Lower lobe of right lung (tissue), 2 donors: ENCODE results near the gene LARP6. TPM values are rescaled to one million over a fixed set of nuclear protein-coding genes. Genes with fewer than 3 reads are reported as not detected.
A peak's percentile ranks its signal among the peaks of the same experiment; 100 is the strongest.

Source experiments
- ATAC-seq, 2 donors: fragments of 200-7000 bp; cut with Tn5 transposase; one replicate each; pipeline ENCODE4 v1.9.1; 2020 to 2022; ENCODE audit warnings: mild to moderate bottlenecking in 2 of 2, moderate library complexity in 2 of 2
- DNase-seq: peaks from one replicate; pipeline ENCODE4 v3.0.0-alpha.2; 2020
- H3K27ac ChIP-seq: fragments of 200-600 bp; one replicate; pipeline ENCODE4 v1.8.0; 2022
- H3K27me3 ChIP-seq: fragments of 200-600 bp; one replicate; pipeline ENCODE4 v1.8.0; 2022; ENCODE audit warnings: low read depth
- H3K36me3 ChIP-seq: fragments of 200-600 bp; one replicate; pipeline ENCODE4 v1.8.0; 2022; ENCODE audit warnings: mild to moderate bottlenecking
- H3K4me1 ChIP-seq: fragments of 200-600 bp; one replicate; pipeline ENCODE4 v1.8.0; 2022
- H3K4me3 ChIP-seq: fragments of 200-600 bp; one replicate; pipeline ENCODE4 v1.8.0; 2022; ENCODE audit warnings: mild to moderate bottlenecking
- H3K9me3 ChIP-seq: fragments of 200-600 bp; one replicate; pipeline ENCODE4 v1.8.0; 2022
- intact Hi-C: fragments of 100-400 bp; cut with DNase I; formaldehyde crosslinking; loops from one replicate; pipeline ENCODE4 v1.11.0; 2022
- total RNA-seq: library from RNA; stranded (reverse); fragmentation: NEBNext Ultra II Directional; extraction: Animal tissue kit (Norgen Biotek cat#: 25700); gene quantifications from one replicate; pipeline ENCODE4 v1.2.1, GENCODE V29; 2021
- TF ChIP-seq, protein P1 (sequence below): fragments of 200-600 bp; IDR thresholded peaks from one replicate; pipeline ENCODE4 v1.8.0; 2022; ENCODE audit warnings: antibody characterized with exemption, mild to moderate bottlenecking
- donor health status: DM: no; HTN: yes; CAD: no; lungs with severe emphysema.

LARP6 gene
- total RNA-seq, 1 donor from 2014 or later, result 7.5 TPM

DNA sequence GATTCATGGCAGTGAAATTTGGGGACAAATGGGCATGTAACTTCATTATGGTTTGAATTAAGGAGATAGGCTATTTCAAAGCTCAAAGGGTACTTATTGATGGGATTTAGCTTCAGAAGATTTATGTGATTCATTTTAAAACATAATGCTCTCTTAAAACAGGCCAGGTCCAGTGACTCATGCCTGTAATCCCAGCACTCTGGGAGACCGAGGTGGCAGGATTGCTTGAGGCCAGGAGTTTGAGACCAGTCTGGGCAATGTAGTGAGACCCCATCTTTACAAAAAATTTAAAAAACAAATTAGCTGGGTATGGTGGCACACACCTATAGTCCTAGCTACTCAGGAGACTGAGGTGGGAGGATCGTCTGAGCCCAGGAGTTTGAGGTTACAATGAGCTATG, 26.8 kb upstream of the LARP6 start:
- ATAC-seq (no peak), DNase-seq (no peak)
- H3K9me3 ChIP-seq, result no peaks in the 10 kb centered on the region
- H3K27ac ChIP-seq, result no peak overlapping the region
- TF ChIP-seq, protein P1, sequence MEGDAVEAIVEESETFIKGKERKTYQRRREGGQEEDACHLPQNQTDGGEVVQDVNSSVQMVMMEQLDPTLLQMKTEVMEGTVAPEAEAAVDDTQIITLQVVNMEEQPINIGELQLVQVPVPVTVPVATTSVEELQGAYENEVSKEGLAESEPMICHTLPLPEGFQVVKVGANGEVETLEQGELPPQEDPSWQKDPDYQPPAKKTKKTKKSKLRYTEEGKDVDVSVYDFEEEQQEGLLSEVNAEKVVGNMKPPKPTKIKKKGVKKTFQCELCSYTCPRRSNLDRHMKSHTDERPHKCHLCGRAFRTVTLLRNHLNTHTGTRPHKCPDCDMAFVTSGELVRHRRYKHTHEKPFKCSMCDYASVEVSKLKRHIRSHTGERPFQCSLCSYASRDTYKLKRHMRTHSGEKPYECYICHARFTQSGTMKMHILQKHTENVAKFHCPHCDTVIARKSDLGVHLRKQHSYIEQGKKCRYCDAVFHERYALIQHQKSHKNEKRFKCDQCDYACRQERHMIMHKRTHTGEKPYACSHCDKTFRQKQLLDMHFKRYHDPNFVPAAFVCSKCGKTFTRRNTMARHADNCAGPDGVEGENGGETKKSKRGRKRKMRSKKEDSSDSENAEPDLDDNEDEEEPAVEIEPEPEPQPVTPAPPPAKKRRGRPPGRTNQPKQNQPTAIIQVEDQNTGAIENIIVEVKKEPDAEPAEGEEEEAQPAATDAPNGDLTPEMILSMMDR, result no peak
- intact Hi-C loops, result no loop called here
- no peaks in the 10 kb centered on the region for H3K4me1 ChIP-seq
- no peaks in the 10 kb centered on the region for H3K27me3 ChIP-seq
- H3K4me3 ChIP-seq, result no peak overlapping the region
- no peaks in the 10 kb centered on the region for H3K36me3 ChIP-seq

DNA sequence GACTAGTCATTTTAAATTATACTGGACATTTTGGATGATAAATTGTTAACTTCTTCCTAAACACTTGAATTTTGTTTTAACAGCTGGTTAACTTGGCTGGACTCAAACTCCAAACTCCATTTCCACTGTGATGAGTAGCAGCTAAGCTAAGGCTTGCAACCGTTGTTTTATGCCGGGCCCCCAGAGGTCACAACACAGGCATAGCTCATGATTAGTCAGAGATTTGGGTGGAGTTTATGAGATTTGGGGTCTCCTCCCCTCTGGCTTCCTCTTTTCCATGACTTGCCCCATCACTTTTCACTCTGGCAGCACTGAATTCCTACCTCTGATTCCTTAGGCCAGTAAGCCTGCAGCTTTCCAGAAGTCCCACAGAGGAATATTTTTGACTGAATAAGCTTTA, 25.4 kb upstream of the LARP6 start:
- no peaks in the 10 kb centered on the region for H3K4me1 ChIP-seq
- no peak overlapping the region for H3K4me3 ChIP-seq
- no peak overlapping the region for H3K27ac ChIP-seq
- H3K36me3 ChIP-seq, result no peaks in the 10 kb centered on the region
- H3K27me3 ChIP-seq, result no peaks in the 10 kb centered on the region
- intact Hi-C loops, result no loop called here
- ATAC-seq (no peak), DNase-seq (no peak)
- TF ChIP-seq, protein P1, result no peak
- no peaks in the 10 kb centered on the region for H3K9me3 ChIP-seq

DNA sequence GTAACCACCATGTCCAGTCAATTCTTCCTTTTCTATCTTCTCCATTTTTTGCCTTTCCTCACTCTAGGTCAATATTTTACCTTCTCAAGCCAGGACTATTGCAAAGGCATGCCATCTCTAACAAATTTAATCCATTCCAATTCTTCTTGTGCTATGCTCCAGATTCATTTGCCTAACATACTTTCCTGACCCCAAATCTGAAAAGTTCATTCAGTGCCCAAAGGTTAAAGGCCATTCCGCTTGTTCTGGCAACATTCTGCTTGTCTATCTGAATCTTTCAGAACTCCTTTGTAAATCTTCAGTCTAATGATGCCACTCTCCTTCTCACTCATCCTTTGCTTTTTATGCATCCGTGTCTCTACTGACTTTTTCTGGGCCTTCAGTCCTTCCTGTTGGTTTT, 22.7 kb upstream of the LARP6 start:
- Histone ChIP-seq H3K27ac (no peak overlapping the region), H3K4me1 (no peaks in the 10 kb centered on the region), H3K27me3 (no peaks in the 10 kb centered on the region), H3K36me3 (no peaks in the 10 kb centered on the region), H3K4me3 (no peak overlapping the region), H3K9me3 (no peaks in the 10 kb centered on the region)
- intact Hi-C loops, result no loop called here
- ATAC-seq (no peak), DNase-seq (no peak)
- TF ChIP-seq, protein P1, result no peak

DNA sequence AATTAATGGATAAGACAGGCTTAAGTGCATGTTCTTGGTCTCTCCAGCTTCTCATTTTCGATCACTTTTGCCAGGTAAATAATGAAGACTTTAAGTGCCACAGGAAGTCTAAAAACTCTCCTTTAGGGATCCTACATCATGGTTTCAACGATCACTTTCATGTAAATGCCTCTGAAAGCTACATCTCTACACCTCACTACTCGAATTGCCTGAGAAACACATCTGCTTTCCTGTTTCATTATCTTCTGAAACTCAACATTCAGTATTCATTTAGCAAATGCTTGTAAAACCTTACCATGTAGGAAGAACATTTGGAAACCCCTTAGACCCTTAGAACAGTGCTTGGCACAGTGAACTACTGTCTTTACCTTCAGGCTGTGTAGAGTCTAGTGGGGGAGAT, 22.1 kb upstream of the LARP6 start:
- H3K36me3 ChIP-seq, result no peaks in the 10 kb centered on the region
- TF ChIP-seq, protein P1, result no peak
- no peak for ATAC-seq
- no peaks in the 10 kb centered on the region for H3K9me3 ChIP-seq
- no peaks in the 10 kb centered on the region for H3K27me3 ChIP-seq
- intact Hi-C loops, result no loop called here
- DNase-seq, result no peak
- no peak overlapping the region for H3K4me3 ChIP-seq
- no peak overlapping the region for H3K27ac ChIP-seq
- H3K4me1 ChIP-seq, result no peaks in the 10 kb centered on the region

DNA sequence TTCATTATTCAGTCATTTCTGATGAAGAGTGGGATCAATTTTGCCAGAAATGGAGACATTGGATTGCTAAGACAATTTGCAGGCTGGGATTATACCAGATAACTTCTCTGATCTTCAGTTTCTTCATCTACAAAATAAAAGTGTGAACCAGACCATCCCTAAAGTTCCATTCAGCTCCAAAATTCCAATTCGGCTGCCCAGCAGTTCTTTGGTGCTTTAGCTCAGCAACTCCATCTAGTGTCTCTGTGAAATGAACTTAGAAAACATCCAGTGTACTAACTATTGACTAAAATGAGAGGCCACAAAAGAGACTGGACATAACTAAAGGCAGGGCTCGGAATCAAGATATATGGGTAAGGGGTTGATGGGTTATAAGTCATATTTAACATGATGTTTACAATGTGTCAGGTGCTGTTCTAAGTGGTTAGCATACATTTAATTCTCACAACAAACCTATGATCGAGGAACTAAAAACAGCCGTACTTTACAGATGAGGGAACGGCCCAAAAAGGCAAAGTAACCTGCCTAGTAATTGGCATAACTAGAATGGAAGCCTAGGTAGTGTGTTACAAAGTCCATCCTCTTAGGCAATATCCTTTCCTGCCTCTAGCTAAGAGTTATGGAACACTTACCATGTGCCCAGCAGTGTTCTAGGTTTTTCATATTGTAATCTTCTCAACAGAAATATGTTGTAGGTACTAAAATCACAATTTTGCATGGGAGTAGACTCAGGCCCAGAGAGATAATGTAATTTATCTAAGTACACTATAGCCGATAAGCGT, 21.2 kb upstream of the LARP6 start:
- H3K4me3 ChIP-seq, result no peak overlapping the region
- no peak for DNase-seq
- H3K36me3 ChIP-seq, result no peaks in the 10 kb centered on the region
- no peak overlapping the region for H3K27ac ChIP-seq
- H3K27me3 ChIP-seq, result no peaks in the 10 kb centered on the region
- intact Hi-C loops, result no loop called here
- TF ChIP-seq, protein P1, result peak; percentile 48
- no peak for ATAC-seq
- no peaks in the 10 kb centered on the region for H3K9me3 ChIP-seq
- H3K4me1 ChIP-seq, result no peaks in the 10 kb centered on the region
